Testis (tissue), 3 donors: Measurements from ENCODE around the gene MEOX1. TPM values are rescaled to one million over a fixed set of nuclear protein-coding genes. Genes with fewer than 3 reads are reported as not detected.

Source experiments
- DNase-seq: peaks from one replicate; pipeline ENCODE4 v3.0.0-alpha.2; 2019
- H3K27ac ChIP-seq, 2 donors: fragments of 200-600 bp; sonication (generic); one replicate each; pipeline ENCODE4 v1.5.1; 2019
- H3K27me3 ChIP-seq: fragments of 200-600 bp; sonication (generic); one replicate; pipeline ENCODE4 v1.5.1; 2019
- H3K36me3 ChIP-seq: fragments of 200-600 bp; sonication (generic); one replicate; pipeline ENCODE4 v1.5.1; 2017; ENCODE audit warnings: low read depth; ENCODE audit errors: missing control alignments
- H3K4me1 ChIP-seq: fragments of 200-600 bp; sonication (generic); one replicate; pipeline ENCODE4 v1.5.1; 2019
- H3K4me3 ChIP-seq, 2 donors: fragments of 200-600 bp; sonication (generic); one replicate each; pipeline ENCODE4 v1.5.1; 2017 to 2019
- H3K9me3 ChIP-seq: fragments of 200-600 bp; sonication (generic); one replicate; pipeline ENCODE4 v1.5.1; 2017
- POLR2A ChIP-seq: fragments of 450-650 bp; IDR thresholded peaks from one replicate; pipeline ENCODE4 v1.6.1; 2017; ENCODE audit warnings: antibody characterized with exemption, mild to moderate bottlenecking, moderate library complexity
- WGBS, 2 donors: methylation state at CpG; one replicate each; pipeline ENCODE4 v1.1.5; 2018; 5-methylcytosine and 5-hydroxymethylcytosine counted together
- intact Hi-C: fragments of 100-400 bp; cut with DNase I; formaldehyde crosslinking; loops from one replicate; pipeline ENCODE4 v1.15.1; 2023; ENCODE audit warnings: low total_unique reads
- polyA plus RNA-seq: library from polyadenylated mRNA; stranded (reverse); fragments of 350-450 nt; fragmentation: Illumina TruSeq; extraction: RNeasy Lipid Tissue Mini Kit (QIAGEN cat#74804); gene quantifications from one replicate; pipeline ENCODE4 v1.2.3, GENCODE V29; 2014; ENCODE audit warnings: low read depth, low replicate concordance; ENCODE audit not compliant: insufficient read depth
- total RNA-seq, 2 donors: library from RNA; depleted of rRNA; stranded (reverse); fragments of >200 nt; gene quantifications; one replicate each; pipeline ENCODE4 v1.2.3, GENCODE V29; 2016
- TF ChIP-seq, protein P1 (sequence below), 3 experiments: fragments of 450-650 bp in 2 of 3; fragments of 200-600 bp in 1 of 3; sonication (generic) in 1 of 3; IDR thresholded peaks; one replicate each; pipeline ENCODE4 v1.5.1; 2016 to 2019; ENCODE audit warnings: antibody characterized with exemption in 3 of 3, mild to moderate bottlenecking in 2 of 3, moderate library complexity in 1 of 3

The MEOX1 gene
- total and polyA plus RNA-seq, 3 donors from 2014 or later, result 0.12 to 6.1 (median 2.8) TPM

DNA sequence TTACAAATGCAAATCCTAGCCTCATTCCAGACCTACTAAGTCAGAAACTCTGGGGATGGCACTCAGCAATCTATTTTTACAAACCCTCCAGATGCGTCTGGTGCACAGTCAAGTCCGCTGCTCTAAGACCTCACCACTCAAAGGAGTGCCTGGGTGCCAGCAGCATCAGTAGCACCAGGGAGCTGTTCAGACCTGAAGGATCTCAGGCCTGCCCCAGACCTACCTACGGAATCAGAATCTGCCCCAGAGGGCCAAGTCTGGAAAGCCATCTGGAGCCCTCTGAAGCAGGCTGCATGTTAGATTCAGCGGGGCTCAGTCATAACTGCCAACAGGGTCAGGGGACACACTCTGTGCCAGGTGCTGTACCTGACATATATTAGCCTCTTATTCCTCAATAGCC is 17.6 kb downstream of the MEOX1 start:
- peaks cover 33% of the 10 kb centered on the region for H3K4me1 ChIP-seq
- H3K36me3 ChIP-seq, result no peaks in the 10 kb centered on the region
- no peak for DNase-seq
- no peak overlapping the region for H3K27ac ChIP-seq
- intact Hi-C loops, result no loop called here
- no peaks in the 10 kb centered on the region for H3K27me3 ChIP-seq
- 79 to 88% methylated on average over 2 to 4 of the region's 4 CpGs for WGBS, 2 donors
- TF ChIP-seq, protein P1, sequence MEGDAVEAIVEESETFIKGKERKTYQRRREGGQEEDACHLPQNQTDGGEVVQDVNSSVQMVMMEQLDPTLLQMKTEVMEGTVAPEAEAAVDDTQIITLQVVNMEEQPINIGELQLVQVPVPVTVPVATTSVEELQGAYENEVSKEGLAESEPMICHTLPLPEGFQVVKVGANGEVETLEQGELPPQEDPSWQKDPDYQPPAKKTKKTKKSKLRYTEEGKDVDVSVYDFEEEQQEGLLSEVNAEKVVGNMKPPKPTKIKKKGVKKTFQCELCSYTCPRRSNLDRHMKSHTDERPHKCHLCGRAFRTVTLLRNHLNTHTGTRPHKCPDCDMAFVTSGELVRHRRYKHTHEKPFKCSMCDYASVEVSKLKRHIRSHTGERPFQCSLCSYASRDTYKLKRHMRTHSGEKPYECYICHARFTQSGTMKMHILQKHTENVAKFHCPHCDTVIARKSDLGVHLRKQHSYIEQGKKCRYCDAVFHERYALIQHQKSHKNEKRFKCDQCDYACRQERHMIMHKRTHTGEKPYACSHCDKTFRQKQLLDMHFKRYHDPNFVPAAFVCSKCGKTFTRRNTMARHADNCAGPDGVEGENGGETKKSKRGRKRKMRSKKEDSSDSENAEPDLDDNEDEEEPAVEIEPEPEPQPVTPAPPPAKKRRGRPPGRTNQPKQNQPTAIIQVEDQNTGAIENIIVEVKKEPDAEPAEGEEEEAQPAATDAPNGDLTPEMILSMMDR (IDR thresholded peaks at IDR 0.05), result no peak
- TF ChIP-seq POLR2A, result no peak
- no peak overlapping the region for H3K4me3 ChIP-seq
- no peaks in the 10 kb centered on the region for H3K9me3 ChIP-seq

DNA sequence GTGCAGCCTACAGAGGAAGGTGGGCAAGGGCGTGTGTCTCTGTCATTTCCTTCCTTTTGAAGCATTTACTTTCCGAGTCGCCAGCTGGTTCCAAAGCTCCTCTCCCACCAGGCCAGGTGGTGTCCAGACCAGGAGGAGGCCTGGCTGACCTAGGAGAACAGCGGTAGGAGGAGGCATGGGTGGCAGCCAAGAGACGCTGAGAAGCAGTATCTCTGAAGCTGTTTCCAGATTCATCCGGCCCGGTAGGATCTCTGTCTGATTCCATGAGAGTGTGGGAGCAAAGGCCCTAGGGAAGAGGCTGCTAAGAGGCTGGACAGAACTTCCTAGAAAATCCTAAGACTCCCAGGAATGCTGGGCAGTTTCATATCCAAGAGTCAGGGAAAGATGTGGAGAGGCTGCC is 20.3 kb downstream of the MEOX1 start:
- intact Hi-C loops, result no loop called here
- WGBS, 2 donors, result 22 to 57% methylated on average over 7 of the region's 7 CpGs
- DNase-seq, result peak; percentile 66

DNA sequence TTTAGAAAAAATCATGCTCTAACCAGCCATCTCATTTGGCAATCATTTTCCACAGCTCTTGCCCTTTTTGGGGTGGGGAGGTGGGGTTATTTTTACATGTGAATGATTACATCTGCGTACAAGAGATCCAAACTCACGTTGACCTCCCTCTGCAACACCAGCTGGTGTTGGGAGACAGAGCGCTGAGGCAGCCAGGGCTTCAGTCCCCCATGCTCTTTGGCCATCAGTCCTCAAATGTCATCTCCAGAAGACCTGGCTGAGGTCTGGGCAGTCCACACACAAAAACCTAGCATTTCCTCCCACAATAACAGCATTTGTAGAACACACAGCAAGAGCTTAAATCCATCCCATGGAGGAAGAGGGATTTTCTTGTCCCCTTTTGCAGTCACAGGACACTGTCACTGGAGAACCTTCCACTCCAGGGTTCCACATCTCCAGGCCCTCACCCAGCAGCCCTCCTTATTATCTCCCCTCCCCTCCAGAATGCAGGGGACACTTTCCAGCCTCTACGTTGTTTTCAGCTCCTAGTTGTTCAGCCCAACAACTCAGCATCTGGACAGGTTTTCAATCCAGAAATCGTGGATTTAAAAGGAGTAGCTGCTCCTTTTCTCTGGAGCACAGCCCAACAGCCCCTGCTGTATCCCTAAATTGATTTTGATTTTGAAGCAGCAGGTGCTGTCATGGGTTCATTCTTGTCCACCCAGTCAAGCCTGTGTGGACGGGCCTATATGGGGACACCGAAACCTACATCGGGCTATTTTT is 21.1 kb downstream of the MEOX1 start:
- no peaks in the 10 kb centered on the region for H3K9me3 ChIP-seq
- no peaks in the 10 kb centered on the region for H3K36me3 ChIP-seq
- H3K4me1 ChIP-seq, result peaks cover 27% of the 10 kb centered on the region
- intact Hi-C loops, result no loop called here
- peak overlapping the region in 1 of 2 donors; percentile 28 for H3K27ac ChIP-seq
- TF ChIP-seq POLR2A, result no peak
- TF ChIP-seq, protein P1 (IDR thresholded peaks at IDR 0.05), result no peak
- H3K27me3 ChIP-seq, result no peaks in the 10 kb centered on the region
- H3K4me3 ChIP-seq, result no peak overlapping the region
- DNase-seq, result no peak
- 63 to 71% methylated on average over 8 of the region's 8 CpGs for WGBS, 2 donors

More for the DNA sequence above, 20.3 kb downstream of the MEOX1 start:
- peaks cover 30% of the 10 kb centered on the region for H3K4me1 ChIP-seq
- peak overlapping the region in 1 of 2 donors; percentile 28 for H3K27ac ChIP-seq
- no peak overlapping the region for H3K4me3 ChIP-seq
- H3K27me3 ChIP-seq, result no peaks in the 10 kb centered on the region
- no peaks in the 10 kb centered on the region for H3K36me3 ChIP-seq
- TF ChIP-seq, protein P1 (IDR thresholded peaks at IDR 0.05), result no peak
- no peak for TF ChIP-seq POLR2A
- no peaks in the 10 kb centered on the region for H3K9me3 ChIP-seq

DNA sequence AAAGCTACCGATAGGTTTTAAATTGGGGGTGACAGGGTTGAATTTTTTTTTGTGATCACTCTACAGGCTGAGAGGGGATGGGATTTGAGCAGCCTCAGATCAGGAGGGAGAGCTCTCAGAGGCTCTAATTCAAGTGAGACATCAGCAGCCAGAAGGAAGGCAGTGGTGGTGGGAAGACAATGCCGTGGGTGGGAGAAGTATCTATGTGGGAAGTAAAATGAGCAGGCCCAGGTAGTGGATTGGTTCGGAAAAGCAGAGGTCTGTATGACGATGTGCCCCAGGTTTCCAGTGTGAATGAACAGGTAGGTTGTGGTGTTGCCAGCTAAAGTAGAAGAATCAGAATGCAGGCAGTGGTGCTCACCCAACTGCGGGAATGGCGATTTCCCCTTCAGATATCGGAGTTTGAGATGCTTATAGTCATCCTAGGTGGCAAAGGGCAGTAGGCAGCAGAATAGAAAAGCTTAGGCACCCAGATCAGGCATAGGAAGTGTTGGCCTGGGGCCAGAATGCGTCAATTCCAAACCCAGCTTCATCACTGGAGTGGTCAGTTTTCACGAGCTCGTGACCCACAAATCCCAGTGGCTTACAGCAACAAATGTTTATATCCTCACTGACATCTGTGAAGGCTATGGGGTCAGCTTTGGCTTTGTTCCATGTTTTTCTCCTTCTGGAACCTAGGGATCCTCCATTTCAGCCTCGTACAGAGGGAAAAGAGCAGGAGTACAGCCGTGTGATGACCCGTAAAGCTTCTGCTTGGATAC is 24.0 kb downstream of the MEOX1 start:
- 90 to 93% methylated on average over 13 of the region's 13 CpGs for WGBS, 2 donors
- Histone ChIP-seq H3K4me3 (no peak overlapping the region), H3K4me1 (peaks cover 27% of the 10 kb centered on the region), H3K9me3 (no peaks in the 10 kb centered on the region), H3K36me3 (no peaks in the 10 kb centered on the region), H3K27me3 (no peaks in the 10 kb centered on the region), H3K27ac (no peak overlapping the region)
- intact Hi-C loops, result no loop called here
- no peak for DNase-seq
- TF ChIP-seq POLR2A, result no peak
- TF ChIP-seq, protein P1 (IDR thresholded peaks at IDR 0.05), result no peak
